ENCODE results near the gene NR2C2.

Gene NR2C2

GRCh38 chr3:14989943-14990779 is 42.8 kb downstream of the NR2C2 start:
- Histone ChIP-seq H3K27ac (replicated peaks) (no peak overlapping the region), H3K27me3 (ENCODE audit: insufficient read depth, poor library complexity, severe bottlenecking) (no peaks in the 10 kb centered on the region), H3K4me3 (replicated peaks; ENCODE audit: insufficient read depth, low read length) (no peak overlapping the region)
- TF ChIP-seq SPI1 (IDR thresholded peaks at IDR 0.05; ENCODE audit: borderline replicate concordance, low read depth) (no peak), REST (IDR thresholded peaks at IDR 0.05; ENCODE audit: insufficient replicate concordance, low read depth) (no peak), CTCF (IDR thresholded peaks at IDR 0.05; ENCODE audit: insufficient read depth, low read length) (no peak)
- DNase-seq (ENCODE audit: low read depth in 1 of 2, low spot score in 1 of 2) = no peak

- H3K27me3 ChIP-seq (ENCODE audit: insufficient read depth, poor library complexity, severe bottlenecking) = no peaks in the 10 kb centered on the region
- DNase-seq (ENCODE audit: low read depth in 1 of 2, low spot score in 1 of 2) = no peak
- no peak overlapping the region for H3K4me3 ChIP-seq (replicated peaks; ENCODE audit: insufficient read depth, low read length)
- TF ChIP-seq POLR2AphosphoS5 (IDR thresholded peaks at IDR 0.05; ENCODE audit: low read depth) = no peak
- TF ChIP-seq CTCF (IDR thresholded peaks at IDR 0.05; ENCODE audit: insufficient read depth, low read length) = no peak
- TF ChIP-seq GABPA (IDR thresholded peaks at IDR 0.05; ENCODE audit: low read depth) = no peak
- no peak overlapping the region for H3K27ac ChIP-seq (replicated peaks)
These were observed 43.4 kb downstream of the NR2C2 start for GRCh38 chr3:14990780-14991148.

GRCh38 chr3:14991151-14991742 is 43.9 kb downstream of the NR2C2 start:
- TF ChIP-seq GABPA (IDR thresholded peaks at IDR 0.05; ENCODE audit: low read depth) = no peak
- no peak for TF ChIP-seq CTCF (IDR thresholded peaks at IDR 0.05; ENCODE audit: insufficient read depth, low read length)
- no peak for TF ChIP-seq REST (IDR thresholded peaks at IDR 0.05; ENCODE audit: insufficient replicate concordance, low read depth)
- no peak for TF ChIP-seq SPI1 (IDR thresholded peaks at IDR 0.05; ENCODE audit: borderline replicate concordance, low read depth)
- TF ChIP-seq POLR2AphosphoS5 (IDR thresholded peaks at IDR 0.05; ENCODE audit: low read depth) = no peak
- H3K27ac ChIP-seq (replicated peaks) = no peak overlapping the region
- no peak overlapping the region for H3K4me3 ChIP-seq (replicated peaks; ENCODE audit: insufficient read depth, low read length)
- no peaks in the 10 kb centered on the region for H3K27me3 ChIP-seq (ENCODE audit: insufficient read depth, poor library complexity, severe bottlenecking)
- DNase-seq (ENCODE audit: low read depth in 1 of 2, low spot score in 1 of 2) = no peak
